HepG2 (cell line): ENCODE results near the gene JPT2. TPM values are rescaled to one million over a fixed set of nuclear protein-coding genes. Genes with fewer than 3 reads are reported as not detected.

ENCODE experiments used
- ATAC-seq: fragments of 200-7000 bp; cut with Tn5 transposase; 3 replicates; pipeline ENCODE4 v1.9.1; 2020; ENCODE audit warnings: mild to moderate bottlenecking, moderate library complexity
- BruUV-seq: library from RNA; stranded (reverse); fragments of 400-500 nt; replicated peaks from 2 replicates; lab custom pipeline; 2021; lab: Mats Ljungman, UMichigan
- CTCF ChIA-PET: fragments of 300-600 bp; formaldehyde crosslinking; extraction: SDS; loops from one replicate; lab custom pipeline; 2021; ENCODE audit warnings: low total read pairs, inconsistent platforms, low intra/inter-chr PET ratio; lab: Yijun Ruan, JAX
- POLR2A ChIA-PET: fragments of 350-600 bp; sonication (Branson Sonifier 250); formaldehyde crosslinking; loops from one replicate; lab custom pipeline; 2020; ENCODE audit warnings: antibody characterized with exemption, inconsistent platforms; lab: Yijun Ruan, JAX
- DNase-seq: peaks from one replicate; pipeline ENCODE4 v3.0.0-alpha.2; 2015; ENCODE audit warnings: low spot score
- FAIRE-seq: peaks from 3 replicates; lab custom pipeline; 2011; peaks lifted over from hg19 to GRCh38; lab: Jason Lieb, UNC
- H2AFZ ChIP-seq: one replicate; pipeline ENCODE4 v1.6.1; 2011; ENCODE audit warnings: low read length, inconsistent platforms
- H3K27ac ChIP-seq: fragments of 300-600 bp; 3 replicates; pipeline ENCODE4 v1.8.0; 2011; ENCODE audit warnings: mixed run types, mild to moderate bottlenecking, mixed read lengths, low read length, inconsistent platforms; ENCODE audit not compliant: insufficient read depth; ENCODE audit errors: extremely low read length
- H3K27me3 ChIP-seq, 2 experiments: fragments of 200-600 bp in 1 of 2; 2 replicates in 1 of 2; 3 replicates in 1 of 2; pipeline versions ENCODE4 v1.6.0 to v1.8.0; 2011; ENCODE audit warnings: low read length in 2 of 2, mild to moderate bottlenecking in 2 of 2, moderate library complexity in 2 of 2, inconsistent platforms in 1 of 2; ENCODE audit not compliant: insufficient read depth in 2 of 2, control insufficient read depth in 1 of 2
- H3K36me3 ChIP-seq, 2 experiments: fragments of 200-600 bp in 1 of 2; replicated peaks in 1 of 2; 2 replicates in 1 of 2; 3 replicates in 1 of 2; pipeline versions ENCODE4 v1.5.1 to v1.8.0; 2011; ENCODE audit warnings: low read length in 2 of 2, inconsistent platforms in 1 of 2; ENCODE audit not compliant: insufficient read depth in 2 of 2, control insufficient read depth in 1 of 2
- H3K4me1 ChIP-seq: 2 replicates; pipeline ENCODE4 v1.5.1; 2012; ENCODE audit warnings: low read length, inconsistent platforms; ENCODE audit not compliant: insufficient read depth
- H3K4me2 ChIP-seq: 2 replicates; pipeline ENCODE4 v1.6.0; 2011; ENCODE audit warnings: low read depth, low read length, inconsistent platforms
- H3K4me3 ChIP-seq, 3 experiments: fragments of 200-600 bp in 1 of 3; sonication (generic), shearing (Covaris generic) in 1 of 3; replicated peaks in 1 of 3; 2 replicates each; pipeline ENCODE4 v1.5.1; 2011 to 2016; ENCODE audit warnings: low read length in 3 of 3, inconsistent platforms in 2 of 3, low read depth in 2 of 3, mild to moderate bottlenecking in 2 of 3, control low read depth in 1 of 3, mixed read lengths in 1 of 3; ENCODE audit not compliant: insufficient read depth in 1 of 3
- H3K79me2 ChIP-seq: one replicate; pipeline ENCODE4 v1.6.1; 2011; ENCODE audit warnings: low read length, inconsistent platforms; ENCODE audit not compliant: insufficient read depth
- H3K9ac ChIP-seq: 2 replicates; pipeline ENCODE4 v1.6.0; 2011; ENCODE audit warnings: mild to moderate bottlenecking, low read depth, low read length, inconsistent platforms; ENCODE audit not compliant: insufficient read depth
- H3K9me3 ChIP-seq: 2 replicates; pipeline ENCODE4 v1.5.1; 2012; ENCODE audit warnings: mild to moderate bottlenecking, low read length
- H4K20me1 ChIP-seq: 2 replicates; pipeline ENCODE4 v1.6.0; 2011; ENCODE audit warnings: inconsistent platforms, mild to moderate bottlenecking, low read length, moderate library complexity; ENCODE audit not compliant: insufficient read depth
- BRCA1 ChIP-seq: sonication (generic); formaldehyde crosslinking; IDR thresholded peaks from 2 replicates; pipeline ENCODE4 v1.4.0; 2020; ENCODE audit warnings: missing genetic modification reagents
- CCAR2 ChIP-seq: fragments of 200-400 bp; formaldehyde crosslinking; optimal IDR thresholded peaks from 2 replicates; pipeline ENCODE3; 2018; ENCODE audit warnings: low read depth, mild to moderate bottlenecking, low read length, moderate library complexity
- EED ChIP-seq: sonication (generic); formaldehyde crosslinking; IDR thresholded peaks from 2 replicates; pipeline ENCODE4 v1.5.0; 2020; ENCODE audit warnings: mild to moderate bottlenecking, missing genetic modification reagents
- FOXK2 ChIP-seq: fragments of 450-650 bp; IDR thresholded peaks from 2 replicates; pipeline ENCODE4 v1.6.1; 2016
- PRDM4 ChIP-seq: sonication (generic); formaldehyde crosslinking; IDR thresholded peaks from 2 replicates; pipeline ENCODE4 v1.9.0; 2021; ENCODE audit warnings: missing genetic modification reagents, borderline replicate concordance
- ZBTB38 ChIP-seq: sonication (generic); formaldehyde crosslinking; IDR thresholded peaks from 2 replicates; pipeline ENCODE4 v1.5.1; 2020; ENCODE audit warnings: mild to moderate bottlenecking, missing genetic modification reagents
- ZNF280B ChIP-seq: sonication (generic); formaldehyde crosslinking; IDR thresholded peaks from 2 replicates; pipeline ENCODE4 v1.5.0; 2020; ENCODE audit warnings: missing genetic modification reagents, mild to moderate bottlenecking, borderline replicate concordance
- ZNF382 ChIP-seq: sonication (generic); formaldehyde crosslinking; IDR thresholded peaks from 2 replicates; pipeline ENCODE4 v1.5.0; 2020; ENCODE audit warnings: missing genetic modification reagents, mild to moderate bottlenecking, borderline replicate concordance
- ZNF431 ChIP-seq: sonication (generic); formaldehyde crosslinking; IDR thresholded peaks from 2 replicates; pipeline ENCODE4 v1.9.0; 2022; ENCODE audit warnings: missing genetic modification reagents, low read depth, mild to moderate bottlenecking, borderline replicate concordance
- ZNF556 ChIP-seq: sonication (generic); formaldehyde crosslinking; IDR thresholded peaks from 2 replicates; pipeline ENCODE4 v1.4.0; 2020; ENCODE audit warnings: mild to moderate bottlenecking, missing genetic modification reagents, borderline replicate concordance
- ZNF609 ChIP-seq: sonication (generic); formaldehyde crosslinking; IDR thresholded peaks from 2 replicates; pipeline ENCODE4 v1.4.0; 2020; ENCODE audit warnings: mild to moderate bottlenecking, missing genetic modification reagents, borderline replicate concordance
- ZNF639 ChIP-seq: conservative IDR thresholded peaks from 2 replicates; pipeline ENCODE4 v1.6.1; 2018; ENCODE audit warnings: missing genetic modification reagents
- WGBS: methylation state at CpG from one replicate; pipeline ENCODE4 v1.1.6; 2017; ENCODE audit warnings: low lambda C conversion rate; 5-methylcytosine and 5-hydroxymethylcytosine counted together
- in situ Hi-C: cut with HindIII; loops from 2 replicates; pipeline ENCODE4 v1.10.0; 2017; ENCODE audit warnings: low pct_unique_long_range_greater_than_20kb; ENCODE audit not compliant: extremely low pct_ligation_motif_present
- intact Hi-C: fragments of 100-400 bp; cut with micrococcal nuclease; formaldehyde crosslinking; loops from one replicate; pipeline ENCODE4 v1.10.0; 2022; ENCODE audit not compliant: unreplicated experiment
- polyA plus RNA-seq, 8 experiments: library from polyadenylated mRNA; depleted of rRNA in 3 of 8; stranded (reverse) in 7 of 8; unstranded in 1 of 8; fragments of >200 nt; fragmentation: Illumina TruSeq in 4 of 8; extraction: Trizol in 4 of 8; gene quantifications; 2 replicates each; pipeline versions ENCODE4 v1.2.1 to v1.2.3, GENCODE V29; 2011 to 2016; ENCODE audit warnings: low read depth in 4 of 8, missing spikeins in 1 of 8, mixed read lengths in 1 of 8; ENCODE audit not compliant: insufficient read depth in 1 of 8
- total RNA-seq, 5 experiments: library from RNA; depleted of rRNA; stranded (reverse); fragments of >200 nt; fragmentation: Illumina TruSeq; extraction: Trizol; gene quantifications; 2 replicates each; pipeline ENCODE4 v1.2.3, GENCODE V29; 2016; ENCODE audit warnings: low read depth in 1 of 5

The JPT2 gene
- total and polyA plus RNA-seq, 2 of the 13 experiments (the other 11 are each of a cell fraction or from before 2014, with no cell fraction given): 53.5 to 89.4 TPM

- no peak overlapping the region for H3K9ac ChIP-seq
- ChIA-PET CTCF (no interaction called here), POLR2A (no interaction called here)
- in situ Hi-C loops: no loop called here
- 89% methylated on average over 11 of the region's 14 CpGs for WGBS
- FAIRE-seq: no peak
- H3K27ac ChIP-seq: no peak overlapping the region
- H3K9me3 ChIP-seq: peaks cover 11% of the 10 kb centered on the region
- H4K20me1 ChIP-seq: no peaks in the 10 kb centered on the region
- no peak overlapping the region for H2AFZ ChIP-seq
- intact Hi-C loops: no loop called here
- no TSS peak for BruUV-seq
- no peak overlapping the region for H3K4me2 ChIP-seq
- H3K4me3 ChIP-seq: no peak overlapping the region
- no peak for ATAC-seq
- DNase-seq: no peak
- peaks cover 26 to 46% of the 10 kb centered on the region in 2 experiments; a peak in 4 of 5 replicates for H3K36me3 ChIP-seq
- no peaks in the 10 kb centered on the region; a peak in 1 of 5 replicates for H3K27me3 ChIP-seq
- H3K4me1 ChIP-seq: no peaks in the 10 kb centered on the region
- no peaks in the 10 kb centered on the region for H3K79me2 ChIP-seq
- no peak for TF ChIP-seq ZNF431 (CRISPR knock-in tag)
- TF ChIP-seq PRDM4 (CRISPR knock-in tag): no peak
- no peak for TF ChIP-seq FOXK2
- TF ChIP-seq ZNF639 (CRISPR knock-in tag): no peak
- no peak for TF ChIP-seq ZBTB38 (CRISPR knock-in tag)
- no peak for TF ChIP-seq EED (CRISPR knock-in tag)
- TF ChIP-seq ZNF556: no peak
- no peak for TF ChIP-seq ZNF382 (CRISPR knock-in tag)
- TF ChIP-seq BRCA1 (CRISPR knock-in tag): no peak
- TF ChIP-seq ZNF280B (CRISPR knock-in tag): no peak
- TF ChIP-seq ZNF609 (CRISPR knock-in tag): no peak
- no peak for TF ChIP-seq CCAR2
Measured at GRCh38 chr16:1732071-1732470, 54.0 kb downstream of the JPT2 start.
